Keratinocyte (primary cell): ENCODE measurements around the gene CUX1. TPM values are rescaled to one million over a fixed set of nuclear protein-coding genes. Genes with fewer than 3 reads are reported as not detected.

Experiments used
- DNase-seq: peaks from one replicate; pipeline ENCODE4 v3.0.0-alpha.2; 2011; ENCODE audit warnings: low read depth, missing footprints, low spot score
- FAIRE-seq: peaks from 2 replicates; lab custom pipeline; 2011; peaks lifted over from hg19 to GRCh38; lab: Jason Lieb, UNC
- H2AFZ ChIP-seq: 2 replicates; pipeline ENCODE4 v1.6.0; 2012; ENCODE audit warnings: low read length, control low read depth, inconsistent platforms; ENCODE audit not compliant: control insufficient read depth
- H3K27ac ChIP-seq: 2 replicates; pipeline ENCODE4 v1.5.1; 2011; ENCODE audit warnings: low read length; ENCODE audit not compliant: control insufficient read depth, insufficient read depth
- H3K27me3 ChIP-seq: 3 replicates; pipeline ENCODE4 v1.6.0; 2011; ENCODE audit warnings: low read length; ENCODE audit not compliant: control insufficient read depth, insufficient read depth; ENCODE audit errors: extremely low read depth
- H3K36me3 ChIP-seq, 2 experiments: 2 replicates in 1 of 2; 3 replicates in 1 of 2; pipeline ENCODE4 v1.5.1; 2011; ENCODE audit warnings: low read length in 2 of 2, mild to moderate bottlenecking in 1 of 2; ENCODE audit not compliant: control insufficient read depth in 2 of 2, insufficient read depth in 2 of 2; ENCODE audit errors: extremely low read depth in 1 of 2
- H3K4me1 ChIP-seq: 3 replicates; pipeline ENCODE4 v1.5.1; 2011; ENCODE audit warnings: low read length; ENCODE audit not compliant: control insufficient read depth, insufficient read depth; ENCODE audit errors: extremely low read depth
- H3K4me2 ChIP-seq: 3 replicates; pipeline ENCODE4 v1.6.0; 2011; ENCODE audit warnings: low read depth, low read length; ENCODE audit not compliant: control insufficient read depth, insufficient read depth; ENCODE audit errors: extremely low read depth
- H3K4me3 ChIP-seq, 3 experiments: fragments of 200-600 bp in 1 of 3; sonication (generic) in 1 of 3; 2 replicates in 2 of 3; 3 replicates in 1 of 3; pipeline ENCODE4 v1.5.1; 2011 to 2016; ENCODE audit warnings: low read length in 3 of 3, mild to moderate bottlenecking in 3 of 3, control low read depth in 2 of 3, inconsistent platforms in 1 of 3, low read depth in 1 of 3, mixed read lengths in 1 of 3, mixed run types in 1 of 3, moderate library complexity in 1 of 3; ENCODE audit not compliant: control insufficient read depth in 2 of 3, insufficient read depth in 2 of 3; ENCODE audit errors: extremely low read depth in 1 of 3
- H3K79me2 ChIP-seq: 2 replicates; pipeline ENCODE4 v1.6.0; 2012; ENCODE audit warnings: low read length; ENCODE audit not compliant: control insufficient read depth, insufficient read depth
- H3K9ac ChIP-seq: 3 replicates; pipeline ENCODE4 v1.6.0; 2011; ENCODE audit warnings: low read length; ENCODE audit not compliant: control insufficient read depth, insufficient read depth; ENCODE audit errors: extremely low read depth
- H3K9me1 ChIP-seq: 3 replicates; pipeline ENCODE4 v1.6.0; 2011; ENCODE audit warnings: low read length; ENCODE audit not compliant: control insufficient read depth, insufficient read depth; ENCODE audit errors: extremely low read depth
- H3K9me3 ChIP-seq: 2 replicates; pipeline ENCODE4 v1.5.1; 2012; ENCODE audit warnings: low read depth, low read length; ENCODE audit not compliant: control insufficient read depth
- H4K20me1 ChIP-seq: 3 replicates; pipeline ENCODE4 v1.6.0; 2011; ENCODE audit warnings: low read length; ENCODE audit not compliant: control insufficient read depth, insufficient read depth; ENCODE audit errors: extremely low read depth
- CTCF ChIP-seq, 3 experiments: IDR thresholded peaks in 1 of 3; conservative IDR thresholded peaks in 1 of 3; optimal IDR thresholded peaks in 1 of 3; 2 replicates in 2 of 3; 3 replicates in 1 of 3; pipeline versions ENCODE3 to v1.5.1; 2011; ENCODE audit warnings: low read length in 3 of 3, mild to moderate bottlenecking in 3 of 3, moderate library complexity in 2 of 3, control low read depth in 1 of 3, inconsistent platforms in 1 of 3; ENCODE audit not compliant: insufficient read depth in 2 of 3; ENCODE audit errors: extremely low read depth in 1 of 3
- EZH2 ChIP-seq: IDR thresholded peaks from one replicate; pipeline ENCODE4 v1.6.1; 2012; ENCODE audit warnings: inconsistent platforms, mild to moderate bottlenecking, low read length, moderate library complexity
- dilution Hi-C: fragments of 300-500 bp; cut with MboI; formaldehyde crosslinking; loops from one replicate; pipeline ENCODE4 v1.7.0; 2020; ENCODE audit warnings: low sequenced_read_pairs; ENCODE audit not compliant: extremely low pct_ligation_motif_present
- polyA plus RNA-seq, 5 experiments: library from polyadenylated mRNA; depleted of rRNA in 3 of 5; stranded (reverse) in 3 of 5; stranded (forward) in 1 of 5; unstranded in 1 of 5; fragments of >200 nt; gene quantifications; 1 replicate in 1 of 5; 2 replicates in 3 of 5; 3 replicates in 1 of 5; pipeline versions ENCODE4 v1.2.1 to v1.2.3, GENCODE V29; 2011 to 2012; ENCODE audit warnings: missing spikeins in 2 of 5, low read depth in 1 of 5, low replicate concordance in 1 of 5

CUX1 gene
- polyA plus RNA-seq, 1 donor (not counting 4 experiments of a cell fraction or from before 2014, with no cell fraction given) = 18.3 TPM

- peak overlapping the region; percentile 57 for H3K9ac ChIP-seq
- H3K4me2 ChIP-seq = peak overlapping the region; percentile 83
- no peaks in the 10 kb centered on the region for H3K36me3 ChIP-seq
- FAIRE-seq (no peak), DNase-seq (no peak)
- H3K27me3 ChIP-seq = no peaks in the 10 kb centered on the region
- TF ChIP-seq EZH2 (no peak), CTCF (optimal IDR thresholded peaks at IDR 0.05 in 1 of 3, IDR thresholded peaks at IDR 0.05 in 1 of 3, conservative IDR thresholded peaks at IDR 0.05 in 1 of 3; ENCODE audit: extremely low read depth in 1 of 3, insufficient read depth in 2 of 3, low read length in 3 of 3) (no peak)
- peak overlapping the region in 2 of 3 experiments; percentile 38 to 48 for H3K4me3 ChIP-seq
- H3K79me2 ChIP-seq = peaks cover 42% of the 10 kb centered on the region
- H3K9me1 ChIP-seq = peaks cover 8% of the 10 kb centered on the region
- no peaks in the 10 kb centered on the region for H3K9me3 ChIP-seq
- dilution Hi-C loops = no loop called here
- H3K4me1 ChIP-seq = peaks cover 16% of the 10 kb centered on the region
- no peak overlapping the region for H2AFZ ChIP-seq
- H3K27ac ChIP-seq = peak overlapping the region; percentile 82
- H4K20me1 ChIP-seq = peaks cover 10% of the 10 kb centered on the region
Observed at GRCh38 chr7:101869901-101870290, 52.5 kb downstream of the CUX1 start.

GRCh38 chr7:101870361-101871062, 53.1 kb downstream of the CUX1 start:
- DNase-seq (no peak), FAIRE-seq (peak; percentile 5)
- peak overlapping the region in 2 of 3 experiments; percentile 38 to 48 for H3K4me3 ChIP-seq
- peaks cover 40% of the 10 kb centered on the region for H3K79me2 ChIP-seq
- peak overlapping the region; percentile 57 for H3K9ac ChIP-seq
- H3K9me3 ChIP-seq = no peaks in the 10 kb centered on the region
- peak overlapping the region; percentile 82 for H3K27ac ChIP-seq
- dilution Hi-C loops = no loop called here
- no peaks in the 10 kb centered on the region for H3K36me3 ChIP-seq
- no peaks in the 10 kb centered on the region for H3K27me3 ChIP-seq
- peaks cover 8% of the 10 kb centered on the region for H3K9me1 ChIP-seq
- peak overlapping the region; percentile 83 for H3K4me2 ChIP-seq
- peaks cover 16% of the 10 kb centered on the region for H3K4me1 ChIP-seq
- TF ChIP-seq EZH2 = no peak
- peak; percentile 73 to 90 (median 73) for TF ChIP-seq CTCF (optimal IDR thresholded peaks at IDR 0.05 in 1 of 3, IDR thresholded peaks at IDR 0.05 in 1 of 3, conservative IDR thresholded peaks at IDR 0.05 in 1 of 3; ENCODE audit: extremely low read depth in 1 of 3, insufficient read depth in 2 of 3, low read length in 3 of 3)
- peaks cover 10% of the 10 kb centered on the region for H4K20me1 ChIP-seq
- no peak overlapping the region for H2AFZ ChIP-seq
